Omental fat pad (tissue), 4 donors: Measurements from ENCODE around the gene HAP1. TPM values are rescaled to one million over a fixed set of nuclear protein-coding genes. Genes with fewer than 3 reads are reported as not detected.

Source experiments
- ATAC-seq: fragments of 150-250 bp; one replicate; pipeline ENCODE4 v1.9.1; 2016; ENCODE audit warnings: mild to moderate bottlenecking, moderate library complexity; ENCODE audit not compliant: low FRiP score
- DNase-seq: peaks from one replicate; pipeline ENCODE4 v3.0.0-alpha.2; 2019; ENCODE audit warnings: low spot score
- total RNA-seq, 4 donors: library from RNA; depleted of rRNA; stranded (reverse); fragments of >200 nt; gene quantifications; one replicate each; pipeline ENCODE4 v1.1.0, GENCODE V29; 2016
- TF ChIP-seq, protein P1 (sequence below), 3 donors: fragments of 450-650 bp; IDR thresholded peaks; one replicate each; pipeline ENCODE4 v1.5.1; 2016 to 2017; ENCODE audit warnings: antibody characterized with exemption in 3 of 3, mild to moderate bottlenecking in 3 of 3, moderate library complexity in 2 of 3

Gene HAP1
- total RNA-seq, 4 donors from 2014 or later = 0.47 to 1.1 TPM; not detected in 2

DNA sequence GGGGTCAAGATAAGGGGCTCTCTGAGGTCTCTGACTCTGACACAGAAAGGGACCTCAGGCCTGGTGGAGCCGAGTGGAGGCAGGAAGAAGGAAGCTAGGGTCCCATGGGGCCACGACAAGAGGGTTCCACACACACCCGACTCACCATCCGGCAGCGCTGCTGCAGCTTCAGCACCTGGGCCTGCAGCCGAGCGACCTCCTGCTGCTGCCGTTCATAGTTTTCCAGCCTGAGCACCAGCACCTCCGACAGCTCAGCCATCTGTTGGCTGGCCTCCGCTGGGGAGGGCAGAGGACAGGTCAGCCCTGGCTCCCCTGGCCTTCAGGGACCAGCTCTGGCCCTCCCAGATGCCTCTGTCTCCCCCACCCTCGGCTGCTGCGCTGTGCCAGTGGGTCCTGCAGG lies 6.4 kb downstream of the HAP1 start:
- ATAC-seq = no peak
- no peak for DNase-seq
- TF ChIP-seq, protein P1, sequence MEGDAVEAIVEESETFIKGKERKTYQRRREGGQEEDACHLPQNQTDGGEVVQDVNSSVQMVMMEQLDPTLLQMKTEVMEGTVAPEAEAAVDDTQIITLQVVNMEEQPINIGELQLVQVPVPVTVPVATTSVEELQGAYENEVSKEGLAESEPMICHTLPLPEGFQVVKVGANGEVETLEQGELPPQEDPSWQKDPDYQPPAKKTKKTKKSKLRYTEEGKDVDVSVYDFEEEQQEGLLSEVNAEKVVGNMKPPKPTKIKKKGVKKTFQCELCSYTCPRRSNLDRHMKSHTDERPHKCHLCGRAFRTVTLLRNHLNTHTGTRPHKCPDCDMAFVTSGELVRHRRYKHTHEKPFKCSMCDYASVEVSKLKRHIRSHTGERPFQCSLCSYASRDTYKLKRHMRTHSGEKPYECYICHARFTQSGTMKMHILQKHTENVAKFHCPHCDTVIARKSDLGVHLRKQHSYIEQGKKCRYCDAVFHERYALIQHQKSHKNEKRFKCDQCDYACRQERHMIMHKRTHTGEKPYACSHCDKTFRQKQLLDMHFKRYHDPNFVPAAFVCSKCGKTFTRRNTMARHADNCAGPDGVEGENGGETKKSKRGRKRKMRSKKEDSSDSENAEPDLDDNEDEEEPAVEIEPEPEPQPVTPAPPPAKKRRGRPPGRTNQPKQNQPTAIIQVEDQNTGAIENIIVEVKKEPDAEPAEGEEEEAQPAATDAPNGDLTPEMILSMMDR (IDR thresholded peaks at IDR 0.05) = no peak

DNA sequence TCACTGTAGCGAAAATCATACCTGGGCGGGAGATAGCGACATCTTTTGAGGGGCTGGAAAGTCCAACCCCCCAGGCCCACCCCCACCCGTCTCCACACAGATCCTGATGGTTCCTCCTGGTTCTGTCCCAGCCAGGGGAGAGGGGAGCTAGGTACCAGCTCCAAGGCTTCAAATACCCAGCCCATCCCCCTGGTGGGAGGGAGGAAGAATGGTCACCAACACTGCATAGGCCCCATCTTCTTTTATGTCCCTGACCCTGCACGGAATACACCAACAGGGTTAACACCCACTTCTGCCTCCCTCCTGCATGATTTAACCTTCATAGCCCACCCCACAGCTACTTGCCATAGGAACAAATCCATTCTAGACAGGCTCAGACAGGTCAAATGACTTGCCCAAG lies 9.3 kb downstream of the HAP1 start:
- TF ChIP-seq, protein P1 (IDR thresholded peaks at IDR 0.05) = no peak
- DNase-seq (no peak), ATAC-seq (no peak)

DNA sequence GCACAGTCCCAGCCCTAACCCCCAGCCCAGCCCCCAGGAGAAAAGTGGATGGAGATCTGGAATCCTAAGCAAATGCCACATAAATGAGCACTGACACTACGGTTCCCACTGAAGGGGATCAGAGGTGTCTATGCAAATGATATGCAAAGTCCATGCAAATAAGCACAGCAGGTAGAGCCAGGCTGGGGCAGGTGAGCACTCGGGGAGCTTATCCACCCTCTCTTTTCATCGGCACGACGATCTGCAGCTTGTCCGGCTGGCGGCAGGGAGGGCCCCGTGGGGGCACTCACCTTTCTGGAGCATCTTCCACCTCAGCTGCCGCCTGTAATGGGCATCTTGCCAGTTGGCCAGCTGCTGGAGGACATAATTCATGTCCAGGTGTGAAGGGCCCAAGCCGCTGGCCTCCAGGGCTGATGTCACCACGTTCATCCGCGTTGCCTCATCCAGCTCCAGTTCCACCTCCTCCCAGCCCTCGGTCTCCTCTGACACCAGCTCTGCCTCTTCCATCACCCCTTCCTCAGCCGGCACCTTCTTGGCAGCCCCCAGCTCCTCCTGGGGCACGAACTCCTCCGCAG lies 9.9 kb downstream of the HAP1 start:
- DNase-seq (no peak), ATAC-seq (no peak)
- TF ChIP-seq, protein P1 (IDR thresholded peaks at IDR 0.05) = no peak

DNA sequence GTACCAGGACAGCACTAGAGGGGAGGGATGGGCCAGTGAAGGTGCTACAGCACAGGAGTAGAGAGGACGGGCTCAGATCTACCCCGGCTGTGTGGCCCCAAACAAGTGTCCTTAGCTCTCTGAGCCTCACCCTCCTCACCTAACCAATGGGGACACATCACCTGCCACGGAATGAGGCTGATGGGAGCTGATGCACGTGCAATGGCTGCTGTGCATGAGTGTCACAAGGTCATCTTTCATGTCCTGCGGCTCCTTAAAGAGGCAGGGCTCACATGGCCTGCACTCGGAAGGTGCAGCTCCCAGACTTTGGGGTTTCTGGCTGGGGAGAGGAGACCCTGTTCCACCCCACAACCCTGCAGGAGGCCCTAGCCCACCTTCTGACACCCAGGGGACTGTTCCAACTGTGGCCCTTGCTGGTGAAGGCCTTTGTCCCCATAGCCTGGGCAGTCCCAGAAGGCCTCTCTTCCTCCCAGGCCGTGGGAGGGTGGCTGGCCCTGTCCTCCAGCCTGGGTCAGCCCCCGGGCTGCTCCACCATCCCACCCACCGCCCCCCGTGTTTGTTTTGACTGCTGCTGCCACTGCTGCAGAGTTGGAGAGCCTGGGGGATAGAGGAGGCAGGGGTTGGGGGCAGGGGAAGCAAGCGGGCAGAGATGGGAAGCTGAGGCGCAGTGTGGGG lies 10.5 kb downstream of the HAP1 start:
- DNase-seq (no peak), ATAC-seq (no peak)
- TF ChIP-seq, protein P1 (IDR thresholded peaks at IDR 0.05) = no peak

DNA sequence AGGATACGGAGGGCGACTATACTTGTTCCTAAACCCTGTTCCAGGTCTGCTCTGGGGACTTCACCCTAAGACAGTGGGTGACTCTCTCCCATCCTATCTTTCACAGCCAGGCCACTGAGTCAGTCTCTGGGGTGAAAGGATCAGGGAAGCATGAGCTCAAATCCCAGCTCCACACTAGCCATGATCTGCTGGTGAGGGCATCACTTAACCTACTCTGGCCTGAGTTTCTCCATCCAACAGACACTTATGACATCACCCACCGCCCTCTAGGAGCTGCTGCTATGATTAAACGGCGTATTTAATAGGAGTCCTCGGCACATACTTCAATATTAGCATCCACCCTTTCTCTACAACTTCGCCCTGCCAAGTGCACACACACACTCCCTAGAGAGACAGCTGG lies 12.2 kb downstream of the HAP1 start:
- DNase-seq (no peak), ATAC-seq (no peak)
- TF ChIP-seq, protein P1 (IDR thresholded peaks at IDR 0.05) = no peak

DNA sequence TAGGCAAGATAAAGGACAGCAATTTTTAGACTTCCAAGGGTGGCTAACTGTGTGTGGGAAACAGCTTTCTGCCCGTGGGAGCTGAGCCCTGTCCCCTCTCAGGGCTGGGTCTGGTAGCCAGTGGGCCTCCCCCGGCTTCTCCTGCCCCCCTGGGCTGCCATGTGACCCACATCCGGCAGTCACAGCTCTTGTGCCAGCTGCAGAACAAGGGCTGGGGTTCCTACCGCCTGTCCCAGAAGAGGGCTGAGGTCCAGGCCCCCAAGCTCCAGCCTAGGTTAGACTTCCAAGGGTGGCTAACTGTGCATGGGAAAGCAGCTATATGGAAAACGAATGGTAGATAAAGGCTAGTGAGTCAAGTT lies 16.2 kb downstream of the HAP1 start:
- TF ChIP-seq, protein P1 (IDR thresholded peaks at IDR 0.05) = no peak
- DNase-seq (no peak), ATAC-seq (no peak)
